Measurements from ENCODE around the gene MAML2. TPM values are rescaled to one million over a fixed set of nuclear protein-coding genes. Genes with fewer than 3 reads are reported as not detected.

MAML2 gene
- total and polyA plus RNA-seq, 2 experiments from 2014 or later: 4.7 to 15.3 TPM

GRCh38 chr11:96002754-96003290 is 340.2 kb downstream of the MAML2 start:
- Histone ChIP-seq H3K27ac (no peak overlapping the region), H3K4me2 (no peak overlapping the region), H3K79me2 (peaks cover 4% of the 10 kb centered on the region), H3K4me3 (no peak overlapping the region), H3K9me2 (replicated peaks; ENCODE audit: insufficient read depth) (no peaks in the 10 kb centered on the region), H3K27me3 (no peaks in the 10 kb centered on the region), H3K36me3 (replicated peaks; ENCODE audit: insufficient read depth, low read depth) (no peaks in the 10 kb centered on the region), H2AFZ (no peak overlapping the region), H3K4me1 (ENCODE audit: insufficient read depth) (peaks cover 9% of the 10 kb centered on the region), H3K9me3 (ENCODE audit: low read depth) (peaks cover 6% of the 10 kb centered on the region), H4K20me1 (ENCODE audit: insufficient read depth, poor library complexity, severe bottlenecking) (no peaks in the 10 kb centered on the region)
- WGBS (ENCODE audit: low lambda C conversion rate, missing lambda C conversion rate): 100% methylated on average over 1 of the region's 1 CpG
- DNase-seq (ENCODE audit: low spot score): no peak
- TF ChIP-seq EZH2phosphoT487 (IDR thresholded peaks at IDR 0.05; ENCODE audit: low read depth, severe bottlenecking, unreplicated experiment) (no peak), EZH2 (IDR thresholded peaks at IDR 0.05; ENCODE audit: borderline replicate concordance) (no peak), CTCF (IDR thresholded peaks at IDR 0.05; ENCODE audit: poor library complexity) (no peak)

GRCh38 chr11:96002339-96002738 is 340.7 kb downstream of the MAML2 start:
- H3K36me3 ChIP-seq (replicated peaks; ENCODE audit: insufficient read depth, low read depth): no peaks in the 10 kb centered on the region
- no peak overlapping the region for H3K4me3 ChIP-seq
- peaks cover 4% of the 10 kb centered on the region for H3K79me2 ChIP-seq
- no peak for TF ChIP-seq CTCF (IDR thresholded peaks at IDR 0.05; ENCODE audit: poor library complexity)
- no peak for TF ChIP-seq EZH2 (IDR thresholded peaks at IDR 0.05; ENCODE audit: borderline replicate concordance)
- TF ChIP-seq EZH2phosphoT487 (IDR thresholded peaks at IDR 0.05; ENCODE audit: low read depth, severe bottlenecking, unreplicated experiment): no peak
- H3K9me2 ChIP-seq (replicated peaks; ENCODE audit: insufficient read depth): no peaks in the 10 kb centered on the region
- 100% methylated on average over 2 of the region's 2 CpGs for WGBS (ENCODE audit: low lambda C conversion rate, missing lambda C conversion rate)
- no peaks in the 10 kb centered on the region for H3K27me3 ChIP-seq
- no peak overlapping the region for H2AFZ ChIP-seq
- H3K4me2 ChIP-seq: no peak overlapping the region
- H4K20me1 ChIP-seq (ENCODE audit: insufficient read depth, poor library complexity, severe bottlenecking): no peaks in the 10 kb centered on the region
- no peak overlapping the region for H3K27ac ChIP-seq
- H3K4me1 ChIP-seq (ENCODE audit: insufficient read depth): peaks cover 11% of the 10 kb centered on the region
- DNase-seq (ENCODE audit: low spot score): no peak
- peaks cover 6% of the 10 kb centered on the region for H3K9me3 ChIP-seq (ENCODE audit: low read depth)

- H3K27ac ChIP-seq: peak overlapping the region; percentile 3
- 68% methylated on average over 5 of the region's 5 CpGs for WGBS (ENCODE audit: low lambda C conversion rate, missing lambda C conversion rate)
- DNase-seq (ENCODE audit: low spot score): no peak
- H3K79me2 ChIP-seq: peaks cover 4% of the 10 kb centered on the region
- H2AFZ ChIP-seq: no peak overlapping the region
- no peaks in the 10 kb centered on the region for H3K27me3 ChIP-seq
- no peaks in the 10 kb centered on the region for H4K20me1 ChIP-seq (ENCODE audit: insufficient read depth, poor library complexity, severe bottlenecking)
- H3K36me3 ChIP-seq (replicated peaks; ENCODE audit: insufficient read depth, low read depth): no peaks in the 10 kb centered on the region
- peaks cover 12% of the 10 kb centered on the region for H3K4me1 ChIP-seq (ENCODE audit: insufficient read depth)
- H3K9me2 ChIP-seq (replicated peaks; ENCODE audit: insufficient read depth): no peaks in the 10 kb centered on the region
- no peak overlapping the region for H3K4me2 ChIP-seq
- H3K9me3 ChIP-seq (ENCODE audit: low read depth): peaks cover 6% of the 10 kb centered on the region
- TF ChIP-seq CTCF (IDR thresholded peaks at IDR 0.05; ENCODE audit: poor library complexity): no peak
- no peak for TF ChIP-seq EZH2phosphoT487 (IDR thresholded peaks at IDR 0.05; ENCODE audit: low read depth, severe bottlenecking, unreplicated experiment)
- TF ChIP-seq EZH2 (IDR thresholded peaks at IDR 0.05; ENCODE audit: borderline replicate concordance): no peak
- no peak overlapping the region for H3K4me3 ChIP-seq
These were observed 342.0 kb downstream of the MAML2 start for GRCh38 chr11:96001037-96001436.

Measured in hepatocyte (in vitro differentiated cells).